Fibroblast of skin of abdomen (primary cell): Measurements from ENCODE around the gene SP5.
"Not testable (repeated sequence)": the region's sequence is repeated elsewhere in the genome, so short reads cannot be mapped to it uniquely, and the experiment has no call there.

Source experiments
- DNase-seq: peaks from one replicate; pipeline ENCODE4 v3.0.0-alpha.2; 2013

SP5 gene

DNA sequence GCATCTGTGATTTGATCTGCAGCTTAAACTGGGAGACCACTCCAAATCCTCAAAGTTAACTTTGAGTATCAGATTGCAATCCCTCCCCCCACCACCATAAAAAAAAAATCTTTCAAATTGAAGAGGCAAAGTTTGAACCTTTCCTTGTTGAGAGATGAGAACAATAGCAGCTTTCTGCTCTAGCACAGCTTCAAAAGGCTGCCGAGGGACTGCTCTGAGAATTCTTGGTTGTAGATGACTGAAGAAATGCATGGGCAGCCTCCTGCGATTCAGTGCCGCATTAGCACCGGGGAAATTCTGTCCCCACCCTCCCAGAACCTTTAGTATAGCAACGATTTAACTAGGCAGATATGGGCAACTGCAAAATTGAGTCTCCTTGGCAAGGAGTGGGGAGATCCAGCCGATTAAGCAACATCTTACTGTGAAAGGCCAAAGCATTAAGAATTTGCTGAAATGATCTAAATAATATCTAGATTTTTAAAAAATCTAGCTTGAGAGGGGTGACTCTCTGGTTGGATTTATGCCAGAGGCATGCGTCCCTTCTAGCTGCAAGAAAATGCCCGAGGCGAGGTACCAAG lies 3.9 kb upstream of the SP5 start:
- no peak for DNase-seq

DNA sequence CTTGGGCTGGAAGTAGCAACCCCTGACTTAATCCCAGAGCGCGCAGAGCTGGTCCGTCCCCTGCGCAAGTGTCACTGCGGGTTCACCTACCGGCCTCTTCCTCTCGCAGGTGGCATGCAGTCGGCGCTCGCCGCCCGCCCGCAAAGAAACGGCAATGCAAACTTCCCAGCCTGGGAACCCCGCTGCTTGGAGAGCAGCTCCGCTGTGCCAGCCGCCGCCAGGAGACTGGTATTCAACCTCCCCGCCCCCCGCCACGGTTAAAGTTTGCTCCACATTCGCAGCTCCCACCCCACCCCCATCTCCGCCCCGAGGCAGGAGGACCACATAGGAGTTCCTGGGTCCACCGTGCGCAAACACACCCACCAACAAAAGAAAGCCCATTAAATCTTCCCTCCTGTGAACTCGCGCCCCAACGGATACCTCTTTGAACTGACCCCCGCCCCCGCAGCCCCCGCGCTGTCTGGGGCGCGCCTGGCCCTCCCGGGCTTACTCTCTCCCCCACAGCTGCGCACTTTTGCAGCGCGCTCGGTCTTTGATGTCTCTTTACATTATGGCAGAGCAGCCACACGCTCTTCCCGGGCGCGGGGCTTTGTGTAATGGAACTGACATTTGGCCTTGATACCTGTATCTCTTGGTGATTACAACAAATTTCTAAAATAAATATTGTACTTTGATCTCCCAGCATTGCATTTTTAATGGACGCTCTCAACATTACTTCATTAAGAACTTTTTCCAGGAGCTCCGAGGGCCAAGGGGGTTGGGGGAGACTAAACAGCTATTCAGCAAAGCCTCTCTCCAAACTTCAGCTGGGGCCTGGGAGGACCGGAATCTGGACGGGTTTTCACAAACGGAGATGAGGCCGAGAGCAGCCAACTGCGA lies 3.1 kb upstream of the SP5 start:
- DNase-seq: no peak

DNA sequence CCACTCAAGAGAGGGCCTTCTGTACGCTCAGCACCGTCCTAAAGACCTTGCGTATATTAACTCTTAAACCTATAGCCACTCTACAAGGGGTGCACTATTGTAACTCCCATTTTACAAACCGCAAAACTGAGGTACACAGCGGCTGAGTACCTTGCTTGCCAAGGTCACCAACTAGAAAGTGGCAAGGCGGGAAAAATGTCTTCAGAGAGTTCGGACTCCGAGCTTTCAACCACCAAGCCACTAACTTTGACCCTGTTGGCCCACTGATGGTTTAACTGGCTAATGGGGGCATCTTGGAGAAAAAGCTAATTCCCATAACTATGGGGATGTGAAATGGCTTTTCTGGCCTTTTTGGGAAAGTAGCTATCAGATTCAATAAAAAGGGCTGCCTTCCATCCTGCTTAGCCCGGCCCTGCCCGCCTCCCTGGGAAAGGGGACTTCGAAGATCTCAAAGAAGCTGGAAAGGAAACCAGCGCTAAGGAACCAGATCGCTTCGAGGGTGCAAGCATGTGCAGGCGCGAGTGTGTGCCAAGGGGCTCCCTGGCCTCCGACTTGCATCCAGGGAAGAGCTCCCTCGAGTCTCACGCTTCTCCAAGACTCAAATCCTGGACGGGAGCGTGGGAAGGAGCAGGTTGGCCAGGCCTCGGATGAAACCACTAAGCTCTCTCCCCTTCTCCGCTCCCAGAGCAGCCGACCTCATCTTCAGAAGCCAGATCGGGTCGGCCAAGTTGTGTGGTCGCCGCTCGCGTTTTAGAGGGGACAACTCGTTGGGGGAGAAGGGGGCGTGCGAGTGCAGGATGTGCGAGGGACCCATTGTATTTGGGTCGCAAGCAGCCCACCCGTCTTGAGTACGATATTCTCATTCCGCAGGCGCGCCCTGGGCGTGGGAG lies 2.2 kb upstream of the SP5 start:
- no peak for DNase-seq

DNA sequence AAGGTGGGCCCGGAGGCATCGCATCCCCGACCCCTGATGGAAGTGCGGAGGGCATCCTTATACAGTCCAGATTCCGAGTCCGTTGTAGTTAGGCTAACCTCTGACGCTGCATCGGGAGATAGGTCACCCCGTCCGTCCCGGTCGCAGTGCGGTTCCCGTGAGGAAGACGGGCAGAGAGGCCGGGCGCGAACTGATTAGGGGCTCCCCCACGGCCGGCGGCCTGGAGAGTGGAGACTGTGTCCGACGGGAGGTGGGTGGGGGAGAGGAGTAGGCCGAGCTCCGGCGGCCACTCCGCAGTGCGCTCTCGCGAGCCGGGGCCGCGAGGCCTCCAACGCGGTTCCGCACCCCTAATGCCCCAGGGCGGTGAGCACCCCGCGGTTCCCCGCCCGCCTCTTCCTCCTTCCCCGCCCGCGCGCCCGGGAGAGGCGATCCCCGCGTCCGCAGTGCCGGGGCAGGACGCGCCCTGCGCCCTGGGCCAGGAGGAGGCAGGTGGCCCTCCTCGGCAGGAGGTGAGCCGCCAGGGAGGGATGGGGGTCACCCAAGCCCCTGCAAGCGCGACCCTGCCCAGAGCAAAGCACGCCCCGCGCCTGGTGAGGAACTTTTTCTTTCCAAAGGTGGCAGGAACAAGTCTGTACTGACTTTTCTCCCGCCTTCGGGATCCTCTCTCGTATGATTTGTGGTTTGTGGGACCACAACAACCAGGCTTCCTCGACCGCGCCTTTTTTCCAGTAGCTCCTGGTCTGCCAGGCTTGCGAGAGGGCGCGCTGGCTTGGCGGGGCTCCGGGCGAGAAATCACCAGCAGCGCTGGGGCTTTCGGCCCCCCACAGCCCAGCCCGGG lies 1.4 kb upstream of the SP5 start:
- no peak for DNase-seq

DNA sequence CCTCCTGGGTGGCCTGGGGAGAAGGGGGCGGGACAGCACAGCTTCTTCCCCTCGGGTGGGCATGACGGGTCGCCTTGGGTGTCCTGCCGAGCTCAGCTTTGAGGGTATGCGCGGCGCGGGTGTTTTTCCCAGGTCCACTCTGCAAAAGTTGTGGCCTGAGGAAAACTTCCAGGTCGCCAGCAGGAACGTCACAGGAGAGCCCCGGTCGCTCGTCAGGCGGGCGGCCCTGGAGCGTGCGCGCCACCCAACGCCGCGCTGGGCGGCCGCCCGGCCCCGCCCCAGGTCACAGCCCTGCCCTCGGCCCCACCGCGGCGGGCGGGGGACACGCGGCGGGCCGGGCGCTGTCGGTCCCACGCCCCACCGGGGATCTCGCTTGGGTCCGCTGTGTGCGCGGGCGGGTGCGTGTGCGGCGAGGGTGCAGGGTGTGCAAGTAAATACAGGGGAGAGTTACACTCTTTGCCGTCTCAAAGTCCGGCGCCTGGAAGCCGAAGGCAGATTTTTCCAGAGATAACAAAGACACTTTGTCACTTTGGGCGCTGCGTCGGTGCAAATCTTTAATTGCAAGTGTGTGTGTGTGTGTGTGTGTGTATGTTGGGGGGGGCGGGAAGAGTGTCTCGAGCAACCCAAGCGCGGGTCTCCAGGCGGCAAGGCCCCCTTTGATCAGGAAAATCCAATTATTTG lies 616 bp upstream of the SP5 start:
- no peak for DNase-seq

DNA sequence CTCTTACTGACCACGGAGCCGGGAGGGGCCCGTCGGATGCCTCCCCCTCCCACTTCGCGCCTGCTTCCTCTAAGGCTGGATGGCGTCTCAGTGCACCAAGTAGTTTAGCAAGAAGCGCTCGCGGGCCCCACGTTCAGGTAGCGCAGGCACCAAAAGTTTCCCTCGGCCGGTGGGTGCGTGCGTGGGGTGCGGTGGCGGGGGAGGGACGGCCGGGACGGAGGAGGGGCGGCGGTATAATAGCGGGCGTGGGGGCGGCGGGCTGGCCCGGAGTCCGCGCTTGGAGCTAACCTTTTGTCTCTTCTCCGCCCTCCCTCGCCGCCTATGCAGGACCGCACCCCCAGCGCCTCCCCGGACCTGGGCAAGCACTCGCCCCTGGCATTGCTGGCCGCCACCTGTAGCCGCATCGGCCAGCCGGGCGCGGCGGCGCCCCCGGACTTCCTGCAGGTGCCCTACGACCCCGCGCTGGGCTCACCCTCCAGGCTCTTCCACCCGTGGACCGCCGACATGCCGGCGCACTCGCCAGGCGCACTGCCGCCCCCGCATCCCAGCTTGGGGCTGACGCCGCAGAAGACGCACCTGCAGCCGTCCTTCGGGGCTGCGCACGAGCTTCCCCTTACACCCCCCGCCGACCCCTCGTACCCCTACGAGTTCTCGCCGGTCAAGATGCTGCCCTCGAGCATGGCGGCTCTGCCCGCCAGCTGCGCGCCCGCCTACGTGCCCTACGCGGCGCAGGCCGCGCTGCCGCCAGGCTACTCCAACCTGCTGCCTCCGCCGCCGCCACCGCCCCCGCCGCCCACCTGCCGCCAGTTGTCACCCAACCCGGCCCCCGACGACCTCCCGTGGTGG lies 1.0 kb downstream of the SP5 start:
- no peak for DNase-seq

DNA sequence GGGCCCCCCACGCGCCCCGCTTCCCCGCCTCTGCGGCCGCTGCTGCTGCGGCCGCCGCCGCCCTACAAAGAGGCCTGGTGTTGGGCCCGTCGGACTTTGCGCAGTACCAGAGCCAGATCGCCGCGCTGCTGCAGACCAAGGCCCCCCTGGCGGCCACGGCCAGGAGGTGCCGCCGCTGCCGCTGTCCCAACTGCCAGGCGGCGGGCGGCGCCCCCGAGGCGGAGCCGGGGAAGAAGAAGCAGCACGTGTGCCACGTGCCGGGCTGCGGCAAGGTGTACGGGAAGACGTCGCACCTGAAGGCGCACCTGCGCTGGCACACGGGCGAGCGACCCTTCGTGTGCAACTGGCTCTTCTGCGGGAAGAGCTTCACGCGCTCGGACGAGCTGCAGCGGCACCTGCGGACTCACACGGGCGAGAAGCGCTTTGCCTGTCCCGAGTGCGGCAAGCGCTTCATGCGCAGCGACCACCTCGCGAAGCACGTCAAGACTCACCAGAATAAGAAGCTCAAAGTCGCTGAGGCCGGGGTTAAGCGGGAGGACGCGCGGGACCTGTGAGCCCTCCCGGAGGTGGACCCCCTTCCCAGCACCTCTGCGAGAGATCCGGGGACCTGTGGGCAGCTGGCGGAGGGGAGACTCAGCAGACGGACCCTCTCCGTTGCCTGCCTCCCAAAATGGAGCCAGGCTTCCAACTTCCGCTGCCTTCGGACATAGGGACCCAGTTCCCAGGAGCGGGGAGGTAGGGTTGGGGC lies 1.9 kb downstream of the SP5 start:
- peak; percentile 31 for DNase-seq

DNA sequence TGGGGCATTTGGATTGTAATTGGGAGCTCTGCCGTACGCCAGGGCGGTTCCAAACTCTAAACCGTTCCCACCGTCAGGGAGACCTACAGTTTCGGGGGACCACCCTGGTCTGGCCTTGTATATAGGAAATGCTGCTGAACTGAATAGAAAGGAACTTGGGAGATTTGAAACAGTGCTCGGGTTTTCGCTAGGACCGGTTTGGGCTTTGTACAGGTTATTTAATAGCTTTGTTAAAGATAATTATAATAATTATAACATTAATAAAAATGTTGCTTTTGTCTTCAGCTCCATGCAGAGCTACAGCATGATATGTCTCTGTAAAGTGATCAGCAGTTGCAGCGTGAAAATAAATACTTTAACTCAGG lies 2.4 kb downstream of the SP5 start:
- no peak for DNase-seq

DNA sequence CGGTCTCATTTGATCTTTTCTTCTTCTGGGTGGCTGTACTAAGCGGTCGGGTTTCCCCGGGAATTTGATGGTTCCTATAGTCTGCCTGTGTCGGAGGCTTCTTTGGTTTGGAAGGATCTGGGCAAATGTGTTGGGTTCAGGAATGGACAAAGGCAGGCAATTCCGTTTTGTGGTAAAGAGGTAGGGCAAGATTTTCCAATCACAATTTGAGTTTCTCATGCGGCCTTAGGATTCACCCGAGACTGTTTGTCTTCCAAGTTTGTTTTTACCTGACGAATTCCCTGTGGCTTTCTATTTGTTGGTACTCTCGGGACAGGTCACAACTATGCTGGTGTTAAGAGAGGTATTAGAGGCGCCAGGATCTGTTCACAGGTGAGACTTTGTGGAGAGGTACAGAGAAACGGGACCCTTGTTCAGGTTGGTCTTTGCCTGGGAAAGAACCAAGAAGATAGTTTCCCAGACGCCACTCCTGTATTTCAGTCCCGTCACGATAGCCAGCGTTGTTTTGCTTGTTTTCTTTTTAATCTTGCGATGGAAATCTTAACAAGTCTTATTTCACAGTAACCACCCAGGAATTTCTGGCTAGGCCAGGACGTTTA lies 3.0 kb downstream of the SP5 start:
- no peak for DNase-seq

DNA sequence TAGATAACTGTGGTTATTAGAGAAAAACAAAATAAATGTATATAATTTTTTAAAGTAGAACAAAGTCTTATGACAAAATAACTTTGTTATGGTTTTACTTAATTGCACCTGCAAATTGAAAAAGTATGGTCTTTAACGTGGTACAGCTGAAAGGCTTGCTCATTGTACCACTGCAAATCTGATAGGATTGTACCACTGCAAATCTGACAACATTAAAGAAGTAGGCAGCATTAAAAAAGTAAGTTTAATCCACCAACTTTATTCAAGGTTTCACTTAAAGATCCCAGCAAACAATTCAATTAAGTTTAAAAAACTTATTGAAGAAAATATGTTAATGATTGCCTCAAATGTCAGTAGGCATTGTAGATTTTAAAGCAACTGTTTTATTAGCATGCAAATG lies 4.7 kb downstream of the SP5 start:
- no peak for DNase-seq

DNA sequence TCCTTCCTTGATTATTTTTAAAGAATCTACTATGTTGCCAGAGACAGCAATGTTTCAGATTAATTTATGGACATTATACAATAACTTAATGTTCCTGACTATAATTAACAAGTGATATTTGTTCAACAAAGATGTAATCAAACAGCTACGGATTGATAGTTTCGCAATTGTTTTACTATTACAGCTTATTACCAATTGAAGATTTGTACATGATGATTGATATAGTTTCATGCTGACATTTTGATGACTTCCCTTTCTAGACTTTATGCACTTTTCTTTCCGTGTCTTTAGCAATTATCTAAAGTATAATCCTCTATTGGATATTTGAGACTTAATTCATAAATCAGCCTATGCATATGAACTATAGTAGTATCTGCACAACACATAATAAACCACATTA lies 6.5 kb downstream of the SP5 start:
- no peak for DNase-seq

DNA sequence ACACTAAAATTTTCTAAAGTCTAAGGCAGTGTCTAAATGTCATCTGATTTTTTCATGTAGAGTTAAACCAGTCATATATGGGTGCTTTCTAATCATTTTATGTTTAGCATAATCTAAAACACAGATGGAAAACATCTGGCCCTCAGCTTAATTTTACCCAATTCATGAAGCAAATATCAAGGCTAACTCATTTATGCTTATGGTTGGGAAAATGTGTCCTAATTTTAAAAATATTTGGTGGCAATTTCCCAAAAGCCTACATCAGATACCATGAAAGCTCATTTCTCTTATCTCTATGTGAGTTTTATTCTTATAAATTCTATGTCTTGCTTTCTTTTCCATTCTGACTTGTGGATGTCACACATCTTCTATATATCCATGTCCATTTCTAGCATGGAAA lies 7.2 kb downstream of the SP5 start:
- no peak for DNase-seq

DNA sequence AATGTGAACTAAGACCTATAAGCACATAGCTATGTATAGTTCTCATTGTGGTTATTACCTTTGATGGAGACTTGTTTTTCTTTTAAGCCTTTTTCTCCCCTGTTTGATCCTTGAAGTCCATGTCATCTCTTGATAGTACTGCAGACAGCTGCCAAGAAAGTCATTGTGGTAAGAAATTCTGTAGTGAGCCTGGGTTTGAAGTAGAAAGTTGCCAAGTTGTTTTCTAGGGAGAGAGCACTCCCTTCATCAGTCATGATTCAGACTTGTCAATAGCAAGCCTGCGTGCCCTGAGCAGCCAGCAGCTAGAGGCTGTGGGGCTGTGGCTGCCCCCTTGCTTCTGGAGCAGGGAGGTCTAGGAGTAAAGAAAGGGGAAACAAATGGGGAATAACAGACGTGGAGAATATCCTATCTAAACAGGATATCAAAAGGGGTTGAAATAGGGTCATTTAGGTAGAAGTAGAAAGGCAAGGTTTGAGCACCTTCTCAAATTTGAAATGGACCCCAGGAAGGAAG lies 8.4 kb downstream of the SP5 start:
- DNase-seq: peak; percentile 33

DNA sequence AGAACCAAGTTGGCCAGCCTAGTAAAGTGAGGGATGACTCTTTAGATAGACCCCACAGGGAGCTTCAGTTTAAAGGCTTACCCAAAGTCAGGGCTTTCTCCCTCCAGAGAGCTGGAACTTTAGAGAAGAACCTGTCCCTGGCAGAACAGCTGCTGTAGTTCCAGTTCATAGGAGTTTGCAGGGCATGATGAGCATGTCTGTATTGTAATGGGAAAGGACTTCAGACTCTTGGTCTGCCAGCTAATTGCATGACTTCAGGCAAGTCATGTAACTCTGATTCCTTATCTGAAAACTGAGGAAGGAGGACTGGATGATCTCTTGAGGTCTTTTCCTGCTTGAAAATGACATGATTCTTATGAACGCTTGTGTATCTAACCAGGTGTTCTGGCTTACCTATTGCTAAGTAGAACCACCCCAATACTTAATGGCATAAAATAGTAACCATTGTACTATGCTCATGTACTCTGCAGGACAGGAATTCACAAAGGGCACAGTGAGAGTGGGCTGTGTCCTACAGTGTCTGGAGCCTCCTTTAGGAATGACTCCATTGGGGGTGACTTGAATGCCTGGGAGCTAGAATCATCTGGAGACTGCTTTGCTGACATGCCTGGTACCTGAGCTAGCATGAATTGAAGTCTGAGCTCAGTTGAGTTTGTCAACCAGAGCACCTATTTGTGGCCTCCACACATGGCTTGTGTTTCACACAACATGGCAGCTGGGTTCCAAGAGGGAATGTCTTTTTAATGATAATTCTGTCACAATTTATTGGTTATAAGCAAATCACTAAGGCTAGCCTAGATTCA lies 18.9 kb downstream of the SP5 start:
- no peak for DNase-seq

DNA sequence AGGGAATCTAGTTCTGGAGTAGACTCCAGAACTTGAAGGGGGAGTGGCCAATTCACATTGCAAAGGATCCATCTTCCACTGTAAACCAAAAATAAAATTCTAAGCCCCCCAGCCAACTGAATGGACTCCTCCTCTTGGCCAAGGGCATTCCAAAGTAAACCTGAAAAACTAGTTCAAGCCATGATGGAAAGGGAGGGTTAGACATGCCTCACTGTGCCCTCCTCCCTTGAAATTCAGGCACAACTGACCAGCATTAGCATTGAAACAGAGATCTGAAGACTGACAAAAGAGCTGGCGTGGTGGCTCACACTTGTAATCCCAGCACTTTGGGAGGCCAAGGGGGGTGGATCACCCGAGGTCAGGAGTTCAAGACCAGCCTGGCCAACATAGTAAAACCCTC lies 19.5 kb downstream of the SP5 start:
- DNase-seq: not testable (repeated sequence)

DNA sequence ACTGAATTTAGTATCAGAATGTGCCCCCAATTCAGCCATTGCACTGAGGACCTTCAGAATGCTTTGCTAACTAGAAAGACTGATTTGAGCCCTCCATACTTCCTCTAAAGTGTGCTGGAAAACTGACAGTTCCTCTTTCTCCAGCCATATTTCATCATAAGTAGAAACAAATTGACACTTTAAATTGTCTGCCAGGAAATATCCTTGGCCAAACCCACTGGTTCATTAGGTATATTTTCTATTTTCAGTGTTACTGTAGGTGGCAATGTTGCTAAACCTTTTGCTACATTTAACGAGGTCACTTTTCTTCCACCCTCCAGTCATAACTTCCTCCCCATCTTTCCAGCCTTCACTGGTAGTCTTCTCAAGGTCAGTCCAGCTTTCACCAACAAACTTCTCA lies 21.5 kb downstream of the SP5 start:
- DNase-seq: no peak

DNA sequence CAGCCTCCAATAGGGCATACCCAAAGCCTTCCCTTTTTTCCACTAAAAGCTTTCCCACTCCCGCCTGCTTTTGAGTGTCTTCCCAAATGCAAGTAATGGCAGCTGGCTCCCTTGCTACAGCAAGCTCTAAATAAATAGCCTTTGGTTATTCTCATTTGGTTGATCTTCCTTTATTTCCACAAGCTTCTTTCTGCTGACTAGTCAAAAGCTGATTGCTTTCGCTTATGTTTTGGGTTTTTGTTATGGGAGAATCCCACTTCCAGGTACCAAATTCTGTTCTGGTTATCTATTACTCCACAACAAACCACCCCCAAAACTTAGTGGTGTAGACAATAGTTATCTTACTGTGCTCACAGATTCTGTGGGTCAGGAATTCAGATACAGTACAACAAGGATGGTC lies 22.3 kb downstream of the SP5 start:
- no peak for DNase-seq

DNA sequence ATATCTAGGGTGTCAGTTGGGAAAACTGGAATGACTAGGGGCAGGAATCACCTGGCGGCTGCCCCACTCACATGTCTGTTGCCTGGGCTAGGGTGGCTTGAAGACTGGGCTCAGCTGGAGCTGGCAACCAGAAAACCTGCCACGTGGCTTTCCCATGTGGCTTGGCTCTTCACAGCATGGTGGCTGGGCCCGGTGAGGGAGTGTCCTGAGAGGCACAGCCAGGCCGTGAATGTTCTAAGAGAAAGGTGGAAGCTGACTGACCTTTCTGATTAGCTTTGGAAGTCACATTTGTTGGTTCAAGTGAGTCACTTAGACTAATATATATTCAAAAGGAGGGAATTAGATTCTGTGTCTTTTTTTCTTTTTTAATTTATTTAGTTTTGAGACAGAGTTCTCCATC lies 22.7 kb downstream of the SP5 start:
- DNase-seq: no peak

DNA sequence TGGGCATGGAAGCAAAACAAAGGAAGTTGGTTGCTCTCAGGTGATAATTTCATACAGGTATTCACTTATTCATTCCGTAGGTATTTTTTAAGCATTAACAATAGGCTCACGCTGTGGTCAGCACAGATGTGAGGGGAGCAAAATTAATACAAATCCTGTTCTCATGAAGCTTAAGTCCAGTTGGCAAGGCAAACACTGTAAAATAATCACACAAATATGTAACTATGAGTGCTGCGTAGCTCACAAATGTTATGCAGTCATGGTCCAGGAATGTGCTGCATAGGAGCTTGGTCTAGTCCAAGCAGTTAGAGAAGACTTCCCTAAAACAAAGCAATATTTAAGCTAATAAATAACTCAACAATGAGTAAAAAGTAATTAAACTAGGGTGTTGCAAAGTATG lies 23.9 kb downstream of the SP5 start:
- peak; percentile 95 for DNase-seq
